Brain microvascular endothelial cell (primary cell): ENCODE data around the gene ZNF462.

ENCODE experiments used
- DNase-seq: peaks from one replicate; pipeline ENCODE4 v3.0.0-alpha.2; 2020
- H3K27ac ChIP-seq: fragments of 250-450 bp; sonication (Bioruptor Pico); 2 replicates; pipeline ENCODE4 v1.5.1; 2020; ENCODE audit warnings: mild to moderate bottlenecking, moderate library complexity
- H3K27me3 ChIP-seq: fragments of 250-450 bp; sonication (Bioruptor Pico); replicated peaks from 2 replicates; pipeline ENCODE4 v1.5.1; 2020; ENCODE audit warnings: mild to moderate bottlenecking
- H3K36me3 ChIP-seq: fragments of 250-450 bp; sonication (Bioruptor Pico); replicated peaks from 2 replicates; pipeline ENCODE4 v1.5.1; 2020; ENCODE audit warnings: mild to moderate bottlenecking
- H3K4me3 ChIP-seq: 2 replicates; pipeline ENCODE4 v1.5.1; 2011; ENCODE audit warnings: low read depth, mild to moderate bottlenecking, control low read depth, low read length, moderate library complexity
- CTCF ChIP-seq: IDR thresholded peaks from 2 replicates; pipeline ENCODE4 v1.5.1; 2011; ENCODE audit warnings: low read depth, mild to moderate bottlenecking, moderate library complexity, low read length, control low read depth, inconsistent platforms; ENCODE audit errors: missing control alignments
- in situ Hi-C: cut with HindIII; loops from 2 replicates; pipeline ENCODE4 v1.10.0; 2017; ENCODE audit warnings: low sequenced_read_pairs, low pct_ligation_motif_present

ZNF462 gene

DNA sequence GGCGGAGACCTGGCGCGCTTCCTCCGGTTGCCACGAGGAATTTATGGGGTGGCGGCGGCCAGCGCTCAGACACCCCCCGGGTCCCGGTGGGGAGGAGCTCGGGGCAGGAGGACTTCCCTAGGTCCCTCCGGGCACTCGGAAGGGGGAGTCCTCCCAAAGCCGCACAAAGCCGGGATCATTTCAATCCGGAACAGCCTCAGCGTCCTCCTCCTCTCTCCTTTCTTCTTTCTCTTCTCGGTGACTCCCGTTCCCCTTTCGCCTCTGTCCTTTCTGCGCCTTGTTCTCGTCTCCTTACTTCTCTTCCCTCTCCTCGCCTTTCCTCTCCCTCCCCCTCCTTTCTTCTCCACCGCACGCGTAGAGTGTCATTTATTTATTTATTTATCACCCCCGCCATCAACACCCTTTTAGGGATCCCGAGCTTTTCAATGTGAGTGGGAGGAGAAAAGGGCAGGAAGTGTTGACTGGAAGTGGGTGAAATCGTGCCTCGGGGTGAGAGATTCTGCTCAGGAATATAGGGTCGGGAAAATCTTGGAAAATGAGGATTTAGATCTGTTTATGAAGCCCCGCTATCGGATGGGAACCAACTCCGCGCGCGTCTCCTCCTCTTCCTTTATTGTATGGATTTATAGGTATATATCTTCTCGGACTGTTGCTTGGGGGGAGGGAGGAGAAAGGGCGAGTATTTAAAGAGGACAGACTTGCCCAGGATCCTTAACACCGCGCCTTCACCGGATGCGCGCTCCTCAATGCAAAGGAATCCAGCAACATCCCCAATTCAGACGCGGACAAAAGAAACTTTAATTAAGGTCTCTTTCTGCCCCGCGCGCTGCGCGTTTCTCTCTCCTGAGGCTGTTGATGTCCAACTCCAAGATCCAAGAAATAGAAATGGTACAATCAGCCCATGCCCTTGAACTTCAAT, 2.0 kb upstream of the ZNF462 start:
- peak; percentile 20 for DNase-seq
- Histone ChIP-seq H3K4me3 (peak overlapping the region; percentile 87), H3K36me3 (no peaks in the 10 kb centered on the region), H3K27ac (peak overlapping the region; percentile 49), H3K27me3 (no peaks in the 10 kb centered on the region)
- TF ChIP-seq CTCF, result no peak
- in situ Hi-C loops, result no loop called here

GRCh38 chr9:106861640-106862109, 1.3 kb upstream of the ZNF462 start:
- H3K27ac ChIP-seq, result no peak overlapping the region
- no peaks in the 10 kb centered on the region for H3K36me3 ChIP-seq
- peak overlapping the region; percentile 87 for H3K4me3 ChIP-seq
- TF ChIP-seq CTCF, result no peak
- no peak for DNase-seq
- no peaks in the 10 kb centered on the region for H3K27me3 ChIP-seq
- in situ Hi-C loops, result no loop called here

DNA sequence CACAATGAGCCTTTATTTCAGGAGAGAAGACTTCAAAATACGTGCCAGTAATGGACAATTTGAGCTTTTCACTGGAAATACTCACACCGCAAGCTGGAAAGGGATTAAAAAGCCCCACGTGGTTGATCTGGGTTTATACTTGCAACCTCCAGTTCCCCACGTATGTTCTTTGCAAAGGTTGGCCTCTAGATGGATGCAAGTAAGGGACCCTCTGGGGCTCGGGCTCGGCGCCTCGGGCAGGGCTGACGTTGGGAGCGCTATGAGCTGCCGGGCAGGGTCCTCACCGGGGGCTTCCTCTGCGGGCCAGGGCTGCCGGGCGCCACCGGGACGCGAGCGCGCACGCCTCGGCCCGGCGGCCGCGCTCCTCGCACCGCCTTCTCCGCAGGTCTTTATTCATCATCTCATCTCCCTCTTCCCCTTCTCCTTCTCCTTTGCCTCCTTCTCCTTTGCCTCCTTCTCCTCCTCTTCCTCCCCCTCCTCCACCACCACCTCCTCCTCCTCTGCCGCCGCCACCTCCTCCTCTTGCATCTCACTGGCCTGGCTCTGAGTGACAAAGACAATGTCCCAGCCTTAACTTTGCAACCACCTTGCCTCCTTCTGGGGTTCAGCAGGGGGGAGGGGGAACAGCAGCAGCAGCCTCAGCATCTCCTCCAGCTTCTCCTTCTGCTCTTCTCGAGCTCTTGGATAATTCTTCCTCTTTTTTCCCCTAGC, 701 bp upstream of the ZNF462 start:
- in situ Hi-C loops, result no loop called here
- Histone ChIP-seq H3K27ac (peak overlapping the region; percentile 55), H3K4me3 (peak overlapping the region; percentile 87), H3K36me3 (no peaks in the 10 kb centered on the region), H3K27me3 (no peaks in the 10 kb centered on the region)
- no peak for TF ChIP-seq CTCF
- DNase-seq, result peak; percentile 32

- peak overlapping the region; percentile 55 for H3K27ac ChIP-seq
- H3K36me3 ChIP-seq, result no peaks in the 10 kb centered on the region
- in situ Hi-C loops, result no loop called here
- H3K4me3 ChIP-seq, result peak overlapping the region; percentile 87
- peak; percentile 28 for DNase-seq
- TF ChIP-seq CTCF, result no peak
- H3K27me3 ChIP-seq, result no peaks in the 10 kb centered on the region
Measured at GRCh38 chr9:106864373-106865143, 1.6 kb downstream of the ZNF462 start.

DNA sequence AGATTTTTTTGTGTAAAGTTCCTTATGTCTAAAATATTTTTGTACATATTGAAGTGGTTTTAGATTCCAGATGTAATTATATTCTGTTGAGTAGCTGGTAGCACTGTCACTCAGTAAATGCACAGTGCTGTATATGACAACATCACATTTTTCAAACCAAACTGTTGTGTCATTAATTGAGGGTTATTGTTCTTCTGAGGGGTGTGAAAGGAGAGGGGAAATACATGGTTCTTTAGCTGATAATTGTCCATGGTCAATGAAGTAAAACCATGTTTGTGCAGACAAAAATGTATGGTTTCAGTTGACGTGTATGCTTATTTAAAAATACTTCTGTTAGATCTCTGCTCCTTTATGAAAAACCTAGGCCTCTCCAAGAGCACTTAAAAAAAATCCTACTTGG, 3.3 kb downstream of the ZNF462 start:
- H3K36me3 ChIP-seq, result no peaks in the 10 kb centered on the region
- TF ChIP-seq CTCF, result no peak
- H3K27me3 ChIP-seq, result no peaks in the 10 kb centered on the region
- no peak for DNase-seq
- in situ Hi-C loops, result no loop called here
- H3K27ac ChIP-seq, result no peak overlapping the region
- H3K4me3 ChIP-seq, result no peak overlapping the region
